IPS-11a (cell line): ENCODE measurements around the gene SPPL2B.

Experiments used
- H3K4me3 ChIP-seq: one replicate; pipeline ENCODE4 v1.5.1; 2013; ENCODE audit warnings: low read depth, low read length, control low read depth

The SPPL2B gene

DNA sequence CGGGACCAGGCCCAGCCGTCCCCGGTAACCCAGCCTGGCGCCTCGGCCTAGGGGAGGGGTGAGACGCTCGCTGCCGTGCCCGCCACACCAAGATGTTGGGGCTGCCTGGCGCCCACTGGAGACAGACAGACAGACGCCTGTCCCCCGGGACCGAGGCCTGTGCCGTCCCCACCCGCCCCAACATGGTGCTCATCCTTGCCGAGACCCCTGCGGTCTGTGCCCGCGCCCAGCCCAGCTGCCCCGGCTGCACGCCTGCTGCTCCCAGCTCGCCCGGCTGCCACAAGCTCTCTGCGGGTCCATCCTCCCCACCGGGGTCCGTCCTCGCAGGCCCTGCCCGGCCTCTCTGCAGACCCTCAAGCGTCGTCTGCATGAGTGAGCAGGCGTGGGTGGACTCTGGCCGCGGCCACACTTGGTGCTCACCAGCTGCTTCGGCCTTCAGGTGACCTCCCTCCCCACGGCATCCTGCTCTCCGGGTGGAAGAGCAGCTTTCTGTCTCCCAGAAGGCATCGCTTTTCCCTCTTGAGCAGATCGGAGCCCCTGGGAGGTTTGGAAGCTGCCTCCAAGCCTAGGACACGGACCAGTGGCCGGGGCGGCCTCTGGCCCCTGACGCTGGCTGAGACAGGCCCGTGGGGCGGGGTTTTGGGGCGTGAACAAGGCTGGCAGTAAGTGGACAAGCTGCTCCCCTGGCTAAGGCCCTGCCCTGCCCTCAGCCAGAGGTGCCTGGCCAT is 24.8 kb downstream of the SPPL2B start:
- H3K4me3 ChIP-seq, result no peak overlapping the region

- no peak overlapping the region for H3K4me3 ChIP-seq
Observed at GRCh38 chr19:2353887-2354592, 25.6 kb downstream of the SPPL2B start.

GRCh38 chr19:2354670-2355069 is 26.2 kb downstream of the SPPL2B start:
- no peak overlapping the region for H3K4me3 ChIP-seq

DNA sequence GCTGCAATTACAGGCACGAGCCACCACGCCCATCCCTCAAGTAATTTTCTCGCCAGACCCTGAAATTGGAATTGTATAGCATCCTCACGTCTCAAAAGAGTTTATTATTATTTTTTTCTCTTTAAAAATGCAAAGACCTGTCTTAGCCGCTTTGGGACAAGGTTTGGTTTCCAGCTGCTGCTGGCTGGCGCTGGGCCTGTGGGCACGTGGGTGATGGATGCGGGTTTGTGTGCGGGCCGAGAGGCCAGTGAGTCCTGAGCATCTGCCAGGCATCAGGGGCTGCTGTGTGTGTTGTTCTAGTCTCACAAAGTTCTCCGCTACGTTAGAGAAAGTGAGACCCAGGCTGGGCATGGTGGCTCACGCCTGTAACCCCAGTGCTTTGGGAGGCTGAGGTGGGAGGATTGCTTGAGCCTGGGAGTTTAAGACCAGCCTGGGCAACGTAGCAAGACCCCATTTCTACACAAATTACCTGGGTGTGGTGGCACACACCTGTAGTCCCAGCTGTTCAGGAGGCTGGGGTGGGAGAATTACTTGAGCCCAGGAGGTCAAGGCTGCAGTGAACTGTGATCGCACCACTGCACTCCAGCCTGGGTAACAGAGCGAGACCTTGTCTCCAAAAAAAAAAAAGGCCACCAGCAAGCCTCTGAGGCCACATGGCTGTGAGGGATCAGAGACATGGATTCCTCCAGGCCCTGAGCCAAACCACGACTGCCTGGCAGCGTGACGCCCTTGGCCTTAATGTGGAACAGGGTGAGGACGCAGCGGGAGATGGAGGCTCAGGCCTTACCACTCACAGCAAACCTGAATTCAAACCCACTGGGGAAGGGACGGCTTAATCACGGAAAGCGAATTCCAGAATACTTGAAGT is 26.9 kb downstream of the SPPL2B start:
- no peak overlapping the region for H3K4me3 ChIP-seq

DNA sequence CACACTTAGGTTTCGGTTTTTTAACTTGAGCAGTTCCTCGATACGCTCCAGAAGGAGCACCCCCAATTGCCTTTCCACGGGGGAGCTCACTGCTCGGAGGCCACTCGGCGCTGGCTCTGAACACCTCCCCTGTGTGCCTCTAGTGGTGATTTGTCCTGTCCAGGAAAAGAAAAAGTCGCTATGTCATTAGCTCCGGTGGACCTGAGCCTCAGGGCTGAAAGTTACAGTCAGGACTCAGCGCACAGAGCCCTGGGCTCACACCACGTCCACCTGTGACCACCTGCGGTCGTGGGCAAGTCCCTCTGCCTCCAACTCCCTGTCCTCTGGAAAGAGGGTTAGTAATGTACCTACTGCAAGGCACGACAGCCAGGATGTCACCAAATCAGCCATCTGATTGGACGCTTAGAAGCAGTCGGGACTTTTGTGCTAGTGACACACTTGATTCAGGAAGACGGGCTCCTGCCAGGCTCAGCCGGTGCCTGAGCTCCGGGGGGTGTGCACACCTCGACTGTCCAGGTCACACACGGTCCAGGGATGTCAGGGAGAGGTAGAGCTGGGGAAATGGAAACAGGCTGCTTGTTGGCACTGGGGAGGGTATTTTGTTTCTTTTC is 27.7 kb downstream of the SPPL2B start:
- H3K4me3 ChIP-seq, result no peak overlapping the region

DNA sequence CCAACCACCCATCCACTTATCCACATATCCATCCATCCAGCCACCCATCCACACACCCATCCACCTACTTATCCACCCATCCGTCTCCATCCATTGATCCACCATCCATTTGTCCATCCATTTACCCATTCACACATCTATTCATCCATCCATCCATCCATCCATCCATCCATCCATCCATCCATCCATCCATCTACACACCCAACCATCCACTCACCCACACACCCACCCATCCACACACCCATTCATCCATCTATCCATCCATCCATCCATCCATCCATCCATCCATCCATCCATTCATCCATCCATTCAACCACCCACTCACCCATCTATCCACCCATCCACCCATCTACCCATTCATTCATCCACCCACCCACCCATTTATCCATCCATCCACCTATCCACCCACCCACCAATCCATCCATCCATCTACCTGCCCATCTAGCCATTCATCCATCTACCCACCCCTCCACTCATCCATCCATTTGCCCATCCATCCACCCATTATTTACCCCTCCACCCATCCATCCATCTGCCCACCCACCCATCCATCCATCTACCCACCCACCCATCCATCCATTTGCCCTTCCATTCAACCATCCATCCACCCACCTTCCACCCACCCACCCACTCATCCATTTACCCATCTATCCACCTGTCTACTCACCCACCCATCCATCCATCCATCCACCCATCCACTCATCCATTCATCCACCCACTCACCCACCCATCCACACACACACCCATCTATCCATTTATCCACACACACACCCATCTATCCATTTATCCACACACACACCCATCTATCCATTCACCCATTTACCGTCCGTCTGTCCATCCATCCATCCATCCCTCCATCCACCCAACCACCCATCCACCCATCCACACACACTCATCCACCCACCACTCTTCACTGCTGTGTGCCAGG is 29.1 kb downstream of the SPPL2B start:
- H3K4me3 ChIP-seq, result no peak overlapping the region

GRCh38 chr19:2358548-2359173 is 30.2 kb downstream of the SPPL2B start:
- no peak overlapping the region for H3K4me3 ChIP-seq

GRCh38 chr19:2359992-2360685 is 31.7 kb downstream of the SPPL2B start, which contains the start of gene TMPRSS9:
Gene TMPRSS9 (plus strand): TSS chr19:2360265. CDS start chr19:2389786, 29,521 bp downstream.
- no peak within 1 kb of the TSS for H3K4me3 ChIP-seq

DNA sequence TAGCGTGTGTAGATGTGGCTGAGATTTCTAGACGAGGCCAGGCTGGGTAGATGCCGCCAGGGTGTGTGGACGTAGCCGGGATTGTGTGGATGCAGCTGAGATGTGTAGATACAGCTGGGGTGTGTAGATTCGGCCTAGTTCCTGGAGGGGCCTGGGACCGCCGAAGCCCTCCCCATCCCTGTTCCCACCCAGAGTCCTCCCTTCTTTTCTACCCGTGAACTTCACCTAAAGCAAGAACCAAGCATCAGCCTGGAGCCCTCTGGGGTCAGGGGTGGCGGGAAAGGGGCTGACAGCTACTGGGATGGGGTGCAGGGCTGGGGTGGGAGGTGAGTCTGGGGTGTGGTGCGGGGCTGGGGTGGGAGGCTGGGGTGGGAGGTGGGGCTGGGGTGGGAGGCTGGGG is 32.3 kb downstream of the SPPL2B start:
- no peak overlapping the region for H3K4me3 ChIP-seq

DNA sequence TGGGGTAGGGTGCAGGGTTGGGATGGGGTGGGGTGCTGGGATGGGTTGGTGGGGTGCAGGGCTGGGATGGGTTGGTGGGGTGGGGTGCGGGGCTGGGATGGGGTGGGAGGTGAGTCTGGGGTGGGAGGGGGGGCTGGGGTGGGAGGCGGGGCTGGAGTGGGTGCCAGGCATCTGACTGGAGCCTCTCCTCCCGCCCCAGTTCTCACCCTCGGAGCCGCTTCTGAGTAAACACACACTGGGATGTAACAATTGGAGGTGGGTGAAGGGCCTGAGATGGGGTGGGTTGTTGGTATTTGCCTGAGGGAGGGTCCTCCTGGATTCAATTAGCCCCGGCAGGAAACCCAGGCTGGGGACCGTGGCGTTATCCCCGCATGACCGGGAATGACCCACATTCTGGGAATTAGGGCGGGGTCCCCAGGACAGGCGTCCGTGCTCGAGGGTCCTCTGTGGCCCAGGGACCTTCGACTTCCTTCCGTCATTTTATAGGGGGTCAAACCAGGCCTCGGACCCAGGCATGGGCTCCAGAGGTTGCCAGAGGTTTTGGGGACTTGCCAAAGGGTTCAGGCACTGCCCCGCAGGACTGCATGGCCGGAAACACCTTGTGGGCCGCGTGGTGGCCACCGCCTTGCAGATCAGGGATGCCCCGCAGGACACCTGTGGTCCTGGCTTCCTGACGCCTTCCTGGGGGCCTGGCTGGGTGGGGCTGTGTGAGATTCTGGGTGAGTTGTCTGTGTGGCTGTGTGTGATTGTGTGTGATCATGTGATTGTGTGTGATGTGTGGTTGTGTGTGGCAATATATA is 33.0 kb downstream of the SPPL2B start:
- no peak overlapping the region for H3K4me3 ChIP-seq

DNA sequence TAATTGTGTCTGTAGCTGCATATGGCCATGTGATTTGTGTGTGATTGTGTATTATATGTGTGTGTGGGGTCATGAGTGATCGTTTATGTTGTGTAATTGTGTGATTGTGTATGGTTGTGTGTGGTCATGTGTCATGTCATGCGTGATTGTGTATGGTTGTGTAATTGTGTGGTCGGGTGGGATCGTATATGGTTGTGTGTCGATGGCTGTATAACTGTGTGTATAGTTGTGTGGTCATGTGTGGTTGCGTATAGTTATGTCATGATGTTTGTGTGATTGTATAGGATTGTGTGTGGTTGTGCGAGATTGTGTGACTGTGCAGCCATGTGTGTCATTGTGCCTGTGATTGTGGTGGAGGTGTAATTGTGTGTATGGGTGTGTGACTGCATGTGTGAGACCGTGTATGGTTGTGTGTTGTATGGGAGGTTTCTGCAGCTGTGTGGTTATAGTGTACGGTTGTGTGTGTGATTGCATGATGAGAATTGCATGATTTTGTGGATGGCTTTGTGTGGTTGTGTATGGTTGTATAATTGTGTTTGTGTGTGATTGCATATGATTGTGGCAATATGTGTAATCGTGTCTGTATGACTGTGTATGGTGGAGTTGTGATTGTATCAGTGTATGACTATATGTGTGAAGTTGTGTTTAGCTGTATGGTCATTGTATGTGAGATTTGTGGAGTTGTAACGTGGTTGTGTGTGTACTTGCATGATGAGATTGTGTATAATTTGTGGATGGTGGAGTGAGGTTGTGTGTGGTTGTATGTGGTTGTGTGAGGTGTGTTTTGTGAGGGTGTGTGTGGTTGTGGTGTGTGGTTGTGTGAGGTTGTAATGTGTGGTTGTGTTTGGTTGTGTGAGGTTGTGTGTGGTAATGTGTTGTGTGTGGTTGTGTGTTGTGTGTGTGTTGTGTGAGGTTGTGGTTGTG is 33.8 kb downstream of the SPPL2B start:
- no peak overlapping the region for H3K4me3 ChIP-seq

- no peak overlapping the region for H3K4me3 ChIP-seq
Observed at GRCh38 chr19:2362970-2363300, 34.5 kb downstream of the SPPL2B start.

DNA sequence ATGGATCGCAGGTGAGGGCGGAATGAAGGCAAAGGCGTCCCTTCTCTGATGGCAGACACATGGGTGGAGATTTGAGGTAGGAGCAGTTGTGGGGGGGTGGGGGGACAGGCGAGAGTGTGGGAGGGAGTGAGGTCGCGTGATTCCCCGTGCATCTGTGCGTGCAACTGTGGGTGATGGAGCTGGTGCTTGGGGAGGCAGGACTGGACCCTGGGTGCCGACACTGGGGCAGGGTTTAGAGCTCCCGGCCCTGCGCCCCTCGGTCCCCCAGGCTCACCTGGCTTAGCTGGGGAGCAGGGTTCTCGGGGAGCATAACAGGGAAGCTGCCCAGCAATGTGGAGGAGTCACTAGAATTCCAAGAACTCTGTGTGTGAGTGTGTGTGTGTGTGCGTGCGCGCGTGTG is 34.9 kb downstream of the SPPL2B start:
- H3K4me3 ChIP-seq, result no peak overlapping the region

GRCh38 chr19:2365201-2365970 is 36.9 kb downstream of the SPPL2B start:
- no peak overlapping the region for H3K4me3 ChIP-seq

GRCh38 chr19:2371656-2372055 is 43.2 kb downstream of the SPPL2B start:
- no peak overlapping the region for H3K4me3 ChIP-seq

DNA sequence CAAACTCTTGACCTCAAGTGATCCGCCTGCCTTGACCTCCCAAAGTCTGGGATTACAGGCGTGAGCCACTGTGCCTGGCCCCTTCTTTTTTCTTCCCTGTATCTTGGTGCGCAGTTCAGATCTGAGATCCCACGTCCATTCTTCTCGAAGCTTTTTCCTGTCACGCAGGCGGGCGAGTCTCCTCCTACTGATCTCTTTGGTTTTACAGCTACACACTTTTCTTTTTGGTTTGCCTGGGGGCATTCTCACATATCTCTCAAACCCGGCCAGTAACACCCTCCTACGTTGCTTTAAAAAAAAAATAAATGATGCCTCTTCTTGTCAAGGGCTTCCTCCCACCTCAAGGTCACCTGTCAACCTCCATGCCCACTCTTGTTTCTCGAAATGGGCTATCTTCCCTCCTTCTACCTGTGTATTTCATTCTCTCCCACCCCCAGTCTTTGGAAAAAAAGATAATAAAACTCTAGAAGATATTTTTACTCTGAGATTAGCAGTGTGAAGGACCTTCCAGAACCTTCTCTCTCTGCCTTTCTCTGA is 43.7 kb downstream of the SPPL2B start:
- no peak overlapping the region for H3K4me3 ChIP-seq
